Cortex of kidney (tissue), 1 donor: ENCODE results near the gene ZC2HC1B.
"Not testable (repeated sequence)": the region's sequence is repeated elsewhere in the genome, so short reads cannot be mapped to it uniquely, and the experiment has no call there.

ENCODE experiments used
- DNase-seq: peaks from one replicate; lab custom pipeline; 2025; lab: John Stamatoyannopoulos, UW

Gene ZC2HC1B

DNA sequence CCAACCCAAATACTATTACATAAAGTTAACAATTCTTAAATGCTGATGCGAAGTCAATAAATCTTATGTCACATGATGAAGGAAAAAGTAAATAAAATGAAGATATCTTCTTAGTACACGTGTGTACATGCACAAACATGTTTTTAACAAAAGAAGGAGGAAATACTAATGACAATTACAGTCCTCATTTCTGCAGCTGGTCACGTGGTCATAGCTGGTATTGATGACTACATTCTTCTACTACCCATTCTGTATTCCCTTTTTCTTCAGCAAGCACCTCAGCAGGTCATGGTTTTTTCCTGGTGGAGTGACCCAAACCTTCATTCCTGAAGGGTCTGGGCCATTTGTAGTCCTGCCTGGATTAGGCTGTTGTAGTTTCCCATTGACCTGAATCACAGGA, 4.5 kb downstream of the ZC2HC1B start:
- DNase-seq, result not testable (repeated sequence)

DNA sequence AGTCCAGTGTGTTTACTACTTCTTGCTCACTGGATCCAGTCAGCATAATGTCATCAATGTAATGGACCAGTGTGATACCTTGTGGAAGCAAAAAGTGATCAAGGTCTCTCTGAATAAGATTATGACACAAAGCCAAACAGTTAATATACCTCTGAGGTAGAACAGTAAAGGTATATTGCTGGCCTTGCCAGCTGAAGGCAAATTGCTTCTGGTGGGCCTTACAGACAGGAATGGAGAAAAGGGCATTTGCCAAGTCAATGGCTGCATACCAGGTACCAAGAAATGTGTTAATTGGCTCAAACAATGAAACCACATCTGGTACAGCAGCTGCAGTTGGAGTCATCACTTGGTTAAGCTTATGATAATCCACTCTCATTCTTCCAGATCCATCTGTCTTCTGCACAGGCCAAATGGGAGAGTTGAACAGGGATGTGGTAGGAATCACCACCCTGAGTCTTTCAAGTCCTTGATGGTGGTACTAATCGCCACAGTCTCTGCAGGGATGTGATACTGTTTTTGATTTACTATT, 7.0 kb downstream of the ZC2HC1B start:
- DNase-seq, result not testable (repeated sequence)

DNA sequence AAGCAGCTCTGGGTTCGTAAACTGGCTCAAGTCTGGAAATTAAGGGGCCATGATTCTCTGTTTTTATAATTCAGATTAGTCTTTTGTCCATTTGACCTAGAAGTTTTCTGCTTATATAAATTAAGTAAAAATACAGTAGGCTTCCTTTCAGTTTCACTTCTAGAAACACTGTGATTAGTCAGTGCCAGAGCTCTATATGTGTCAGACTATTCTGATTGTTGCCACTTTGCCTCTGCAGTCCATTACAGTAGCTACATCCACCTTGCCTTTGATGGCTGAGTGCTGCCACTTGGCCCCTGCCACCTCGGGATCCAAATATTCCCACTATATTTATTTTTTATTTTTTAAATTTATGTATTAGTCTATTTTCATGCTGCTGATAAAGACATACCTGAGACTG, 7.9 kb downstream of the ZC2HC1B start:
- DNase-seq, result no peak

DNA sequence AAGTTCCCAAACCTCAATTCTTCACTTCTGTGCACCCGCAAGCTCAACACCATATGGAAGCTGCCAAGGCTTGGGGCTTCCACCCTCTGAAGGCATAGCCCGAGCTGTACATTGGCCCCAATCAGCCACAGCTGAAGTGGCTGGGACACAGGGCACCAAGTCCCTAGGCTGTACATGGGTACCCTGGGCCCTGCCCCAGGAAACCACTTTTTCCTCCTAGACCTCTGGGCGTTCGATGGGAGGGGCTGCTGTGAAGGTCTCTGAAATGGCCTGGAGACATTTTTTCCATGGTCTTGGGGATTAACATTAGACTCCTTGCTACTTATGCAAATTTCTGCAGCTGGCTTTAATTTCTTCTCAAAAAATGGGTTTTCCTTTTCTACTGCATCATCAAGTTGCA, 9.3 kb downstream of the ZC2HC1B start:
- DNase-seq, result not testable (repeated sequence)

DNA sequence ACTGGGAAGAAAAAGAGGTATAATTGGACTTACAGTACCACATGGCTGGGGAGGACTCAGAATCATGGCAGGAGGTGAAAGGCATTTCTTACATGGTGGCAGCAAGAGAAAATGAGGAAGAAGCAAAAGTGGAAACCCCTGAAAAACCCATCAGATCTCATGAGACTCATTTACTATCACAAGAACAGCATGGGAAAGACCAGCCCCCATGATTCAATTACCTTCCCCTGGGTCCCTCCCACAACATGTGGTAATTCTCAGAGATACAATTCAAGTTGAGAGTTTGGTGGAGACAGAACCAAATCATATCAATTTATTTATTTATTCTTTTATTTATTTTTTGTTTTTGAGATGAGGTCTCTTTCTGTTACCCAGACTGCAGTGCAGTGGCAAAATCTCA, 10.2 kb downstream of the ZC2HC1B start:
- not testable (repeated sequence) for DNase-seq

DNA sequence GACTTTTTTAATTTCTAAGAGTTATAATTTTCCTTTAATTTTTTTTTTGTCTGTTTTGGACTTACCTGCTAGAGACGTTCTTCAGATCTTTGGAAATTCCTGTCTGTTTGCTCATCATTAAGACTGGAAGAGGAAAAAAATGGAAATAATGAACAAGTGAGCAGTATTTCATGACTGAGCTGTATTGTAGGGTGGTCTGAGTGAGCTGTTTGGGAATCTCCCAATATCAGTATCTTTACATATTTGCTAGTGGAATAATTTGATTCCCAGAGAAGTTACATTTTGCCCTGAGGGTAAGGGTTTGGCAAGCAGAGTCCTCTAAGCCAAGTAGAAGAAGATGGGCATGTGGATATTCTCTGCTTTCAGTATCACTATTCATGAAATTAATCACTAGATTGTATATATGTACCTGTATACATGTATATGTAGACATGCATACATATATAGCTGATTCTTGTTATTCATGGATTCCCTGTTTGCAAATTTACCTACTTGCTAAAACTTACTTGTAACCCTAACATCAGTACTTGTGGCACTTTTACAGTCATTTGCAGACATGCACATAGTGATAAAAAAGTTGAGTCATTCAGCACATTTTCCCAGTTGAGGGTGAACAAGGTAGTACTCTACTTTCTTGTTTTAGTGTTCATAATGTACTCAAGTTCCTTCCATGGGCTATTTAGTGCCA, 13.5 kb downstream of the ZC2HC1B start:
- no peak for DNase-seq

DNA sequence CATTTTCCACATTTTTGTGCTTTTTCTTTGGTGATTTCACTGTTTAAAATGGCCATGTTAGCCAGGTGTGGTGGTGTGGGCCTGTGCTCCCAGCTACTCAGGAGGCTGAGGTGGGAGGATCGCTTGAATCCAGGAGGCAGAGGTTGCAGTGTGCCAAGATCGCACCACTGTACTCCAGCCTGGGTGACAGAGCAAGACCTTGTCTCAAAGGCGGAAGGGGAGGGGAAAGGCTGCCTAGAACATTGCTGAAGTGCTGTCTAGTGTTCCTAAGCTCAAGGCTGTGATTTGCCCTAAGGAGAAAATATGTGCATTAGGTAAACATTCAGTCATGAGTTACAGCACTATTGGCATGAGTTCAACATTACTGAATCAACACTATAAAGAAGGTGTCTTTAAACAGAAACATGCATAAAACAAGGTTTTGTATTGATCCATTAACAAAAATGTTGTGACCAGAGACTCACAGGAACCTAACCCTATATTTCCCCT, 14.0 kb downstream of the ZC2HC1B start:
- no peak for DNase-seq

DNA sequence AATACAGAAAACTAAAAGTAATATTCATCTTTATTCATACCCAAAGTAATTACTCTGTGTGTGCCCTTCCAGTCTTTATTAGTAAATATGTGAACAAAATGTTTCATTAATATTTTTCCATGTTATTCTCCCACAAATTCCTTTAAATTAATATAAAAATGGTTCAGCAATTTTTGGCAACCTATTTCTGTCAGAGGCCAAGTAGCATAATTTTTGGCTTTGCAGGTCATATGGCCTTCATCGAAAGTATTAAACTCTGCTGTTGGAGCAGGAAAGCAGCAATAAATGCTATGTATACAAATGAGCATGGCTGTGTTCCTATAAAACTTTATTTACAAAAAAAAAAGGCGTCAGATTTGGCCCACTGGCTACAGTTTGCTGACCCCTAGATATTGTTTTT, 16.1 kb downstream of the ZC2HC1B start:
- no peak for DNase-seq

DNA sequence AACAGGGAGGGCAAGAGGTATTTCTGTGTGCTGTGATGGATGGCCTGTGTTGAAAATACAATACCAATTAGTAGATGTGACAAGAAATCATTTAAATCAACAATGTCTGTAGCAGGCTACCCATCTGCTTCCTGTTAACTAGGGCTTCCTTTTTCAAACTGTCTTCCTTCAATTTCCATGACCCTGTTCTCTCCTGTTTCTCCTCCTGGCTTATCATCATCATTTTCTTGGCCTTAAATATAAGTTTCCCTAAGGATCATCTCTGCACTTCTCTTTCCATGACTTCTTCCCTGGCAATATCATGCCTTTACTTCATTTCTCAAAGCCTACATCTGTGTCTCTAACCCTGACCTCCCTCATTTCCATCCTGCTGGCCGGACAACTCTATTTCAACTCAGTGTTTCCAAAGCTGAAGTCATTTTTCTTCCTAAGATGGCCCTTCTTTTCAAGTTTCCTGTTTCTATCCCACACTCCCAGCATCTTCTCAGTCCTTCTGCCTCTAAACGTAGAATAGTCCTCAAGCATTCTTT, 18.2 kb downstream of the ZC2HC1B start:
- no peak for DNase-seq

DNA sequence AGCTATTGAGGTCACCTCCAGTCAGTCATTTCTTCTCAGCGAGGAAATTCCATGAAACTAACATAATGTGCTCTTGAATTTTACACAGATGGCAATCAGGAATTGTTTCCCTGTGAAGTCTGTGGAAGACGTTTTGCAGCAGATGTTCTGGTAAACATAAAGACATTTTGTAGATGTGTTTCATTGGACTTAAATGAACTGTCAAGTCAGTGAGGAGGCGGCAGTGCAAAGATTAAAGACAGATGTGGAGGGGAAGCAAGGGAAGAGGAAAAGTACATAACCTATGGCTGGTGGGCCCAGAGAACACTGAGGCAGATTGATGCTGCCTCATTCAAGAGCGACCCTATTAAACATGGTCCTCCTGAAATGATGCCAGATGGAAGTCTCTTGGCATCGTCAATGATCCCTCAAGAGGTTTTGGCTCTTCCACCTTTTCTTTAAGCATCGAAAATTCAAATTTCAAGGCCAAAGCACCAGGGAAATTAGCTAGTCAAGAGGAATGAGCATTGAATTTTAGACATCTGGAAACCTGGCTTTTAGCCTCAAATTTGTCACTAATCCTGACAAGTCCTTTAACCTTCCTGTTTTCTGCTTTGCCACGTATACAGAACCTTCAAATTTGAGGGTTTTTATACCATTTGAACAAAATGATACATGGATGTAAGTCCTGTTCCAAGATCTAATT, 20.1 kb downstream of the ZC2HC1B start:
- no peak for DNase-seq

DNA sequence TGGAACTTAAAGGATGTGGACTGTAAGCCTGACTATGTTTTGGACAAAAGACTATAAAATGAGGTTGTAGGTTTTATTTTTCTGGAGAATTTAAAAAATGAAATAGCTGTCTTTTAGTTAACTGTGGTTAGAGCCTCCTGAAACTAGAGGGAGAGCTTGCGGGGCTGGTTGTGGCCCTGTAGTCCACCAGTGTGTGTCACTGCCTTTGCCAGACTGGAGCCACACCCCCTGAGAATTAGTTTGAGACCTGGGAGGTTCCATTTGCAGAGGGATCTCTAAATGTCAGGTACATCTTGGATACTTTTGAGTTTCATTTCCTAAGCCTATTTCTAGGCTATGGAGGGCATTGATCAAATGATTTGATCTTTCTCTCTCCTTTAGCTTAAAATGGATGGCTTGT, 20.8 kb downstream of the ZC2HC1B start:
- DNase-seq, result no peak

DNA sequence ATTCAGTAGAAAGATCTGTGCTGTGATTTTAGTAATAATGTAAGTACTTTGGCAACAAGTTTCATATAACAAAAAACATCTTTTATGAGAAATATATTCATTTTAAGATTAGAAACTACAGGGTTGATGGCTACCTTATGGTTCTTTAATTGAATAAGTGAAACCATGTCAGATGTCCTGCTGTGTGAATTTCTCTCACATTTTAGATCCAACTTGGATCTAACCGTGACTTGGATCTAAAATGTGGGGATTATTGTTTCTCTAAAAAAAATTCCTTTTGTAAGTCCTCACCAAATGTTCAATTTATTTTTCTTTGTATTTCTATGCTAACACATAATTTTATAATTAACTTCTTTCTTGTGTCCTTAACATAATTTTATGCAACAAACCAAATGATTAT, 30.4 kb downstream of the ZC2HC1B start:
- DNase-seq, result no peak

DNA sequence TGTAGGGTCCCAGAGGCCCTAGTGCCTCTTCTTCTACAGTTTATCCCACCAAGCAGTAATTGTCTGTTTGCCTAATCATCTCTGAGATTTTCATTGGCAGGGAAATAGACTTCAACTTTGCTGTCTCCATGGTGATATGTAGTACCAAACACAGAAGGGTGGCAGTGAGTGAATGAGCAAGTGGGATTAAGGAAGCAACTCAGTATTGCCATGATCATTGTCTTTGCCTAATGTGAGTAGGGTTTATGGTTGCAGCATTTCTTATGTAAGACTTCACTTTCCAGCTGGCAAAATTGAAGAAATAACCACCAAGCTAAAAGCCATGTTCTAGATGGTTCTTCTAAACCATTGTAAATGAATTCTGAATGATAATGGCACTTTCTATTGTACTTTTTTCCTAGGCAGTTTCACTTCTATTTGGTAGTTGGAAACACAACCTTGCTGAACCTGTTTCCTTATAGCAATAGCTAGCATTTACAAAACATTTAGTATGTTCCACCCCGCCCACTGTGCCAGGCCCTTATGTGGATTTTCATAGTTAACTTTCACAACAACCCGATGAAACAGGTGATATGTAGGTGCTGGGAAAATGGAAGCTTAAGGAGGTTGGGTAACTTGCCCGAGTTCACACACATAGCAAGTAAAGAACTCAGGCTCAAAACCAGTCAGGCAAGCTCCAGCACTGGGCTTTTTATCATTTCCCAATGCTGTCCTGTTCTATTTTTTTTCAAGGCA, 32.0 kb downstream of the ZC2HC1B start:
- DNase-seq, result no peak

DNA sequence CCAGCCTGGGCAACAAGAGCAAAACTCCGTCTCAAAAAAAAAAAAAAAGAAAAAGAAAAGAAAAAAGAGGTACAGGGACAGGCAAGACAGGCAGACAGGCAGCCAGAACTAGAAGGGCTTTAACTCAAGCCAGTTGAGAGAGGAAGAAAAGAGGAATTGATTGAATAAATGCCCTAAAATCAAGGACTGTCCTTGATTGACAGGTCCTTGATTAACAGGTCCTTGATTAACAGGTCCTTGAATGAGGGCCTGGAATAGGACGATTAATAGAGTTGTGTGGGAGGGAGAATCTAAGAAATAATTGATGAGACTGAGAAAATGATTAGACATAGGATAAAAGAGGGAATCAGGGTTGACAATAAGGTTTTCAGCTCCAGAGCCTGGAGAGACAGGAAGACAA, 36.1 kb downstream of the ZC2HC1B start:
- no peak for DNase-seq

DNA sequence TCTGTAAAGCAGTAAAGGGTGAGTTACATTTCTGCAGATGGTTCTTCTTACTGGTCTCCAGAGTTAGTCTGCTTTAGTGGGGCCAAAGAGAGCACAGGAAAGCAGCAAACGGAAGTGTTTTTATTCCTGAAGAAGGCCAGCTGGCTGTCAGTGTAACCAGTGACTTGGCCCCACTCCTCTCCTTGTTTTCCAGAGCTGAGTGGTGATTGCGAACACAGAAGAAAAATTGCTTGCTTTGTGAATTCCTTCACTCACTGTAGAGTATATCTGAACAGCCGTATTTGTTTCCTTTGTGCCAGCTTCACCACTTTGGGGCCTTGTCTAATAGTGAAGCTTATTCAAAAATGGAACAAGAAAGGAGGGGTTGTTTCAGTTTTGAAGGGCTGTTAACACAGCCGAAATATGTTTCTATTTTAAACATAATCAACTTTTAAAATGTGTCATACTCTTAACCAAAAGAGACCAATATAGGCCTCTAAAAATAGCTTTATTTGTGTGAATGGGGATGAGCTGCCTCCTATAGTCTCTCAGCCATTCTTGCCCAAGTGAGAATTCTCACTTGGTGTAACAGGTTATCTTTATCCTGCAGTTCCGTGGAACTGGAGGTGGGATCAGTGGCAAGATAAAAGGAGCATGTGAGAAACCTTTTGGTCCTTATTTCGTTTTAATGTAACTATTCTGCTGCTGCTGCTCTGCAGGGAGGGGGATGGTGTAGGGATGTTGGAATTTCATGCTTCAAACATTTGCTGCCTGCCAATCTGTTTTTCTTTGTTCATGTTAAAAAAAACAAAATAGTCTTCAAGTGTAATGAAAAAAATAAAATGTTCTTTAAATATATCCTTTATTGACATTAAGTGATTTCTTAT, 37.8 kb downstream of the ZC2HC1B start:
- DNase-seq, result no peak

DNA sequence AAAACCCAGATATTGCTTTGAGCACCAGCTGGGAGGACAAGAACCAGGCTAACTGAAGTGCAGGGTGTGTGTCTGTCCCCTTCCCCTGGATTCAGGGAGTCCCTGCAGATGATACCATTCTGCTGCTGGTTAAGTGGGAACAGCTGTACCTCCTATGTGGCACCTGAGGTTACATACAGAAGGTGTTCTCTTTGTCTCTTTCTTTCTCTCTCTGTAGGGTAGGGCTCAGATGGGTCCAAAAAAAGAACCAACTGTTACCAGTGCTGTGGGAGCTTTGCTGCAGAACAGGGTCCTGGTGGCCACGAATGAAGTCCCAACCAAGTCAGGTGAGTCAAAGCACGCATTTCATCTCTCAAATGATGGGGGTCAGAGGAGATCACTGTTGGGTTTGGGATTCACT, 38.6 kb downstream of the ZC2HC1B start:
- DNase-seq, result no peak

DNA sequence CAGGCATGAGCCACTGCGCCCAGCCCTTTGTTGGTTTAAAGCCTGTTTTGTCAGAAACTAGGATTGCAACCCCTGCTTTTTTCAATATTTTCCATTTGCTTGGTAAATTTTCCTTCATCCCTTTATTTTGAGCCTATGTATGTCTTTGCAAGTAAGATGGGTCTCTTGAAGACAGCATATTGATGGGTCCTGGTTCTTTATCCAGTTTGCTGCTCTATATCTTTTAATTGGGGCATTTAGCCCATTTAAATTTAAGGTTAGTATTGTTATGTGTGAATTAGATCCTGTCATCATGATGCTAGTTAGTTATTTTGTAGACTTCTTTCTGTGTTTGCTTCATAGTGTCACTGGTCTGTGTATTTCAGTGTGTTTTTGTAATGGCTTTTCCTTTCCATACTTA, 46.8 kb downstream of the ZC2HC1B start:
- DNase-seq, result no peak

DNA sequence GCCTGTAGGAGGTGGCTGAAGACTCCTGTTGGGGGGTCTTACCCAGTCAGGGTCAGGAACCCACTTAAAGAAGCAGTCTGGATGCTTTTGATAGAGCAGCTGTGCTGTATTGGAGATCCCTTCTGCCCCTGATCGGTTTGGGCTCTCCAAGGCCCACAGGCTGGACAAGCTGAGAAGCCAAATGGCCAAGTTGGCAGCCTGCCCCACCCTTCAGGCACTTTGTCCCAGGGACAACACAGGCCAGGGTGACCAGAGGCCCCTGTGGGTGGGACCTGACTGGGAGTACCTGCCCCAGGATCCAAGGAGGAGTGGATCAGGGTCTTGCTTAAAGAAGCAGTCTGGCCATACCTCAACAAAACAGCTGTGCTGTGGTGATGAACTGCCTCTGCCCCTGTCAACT, 48.4 kb downstream of the ZC2HC1B start:
- no peak for DNase-seq

DNA sequence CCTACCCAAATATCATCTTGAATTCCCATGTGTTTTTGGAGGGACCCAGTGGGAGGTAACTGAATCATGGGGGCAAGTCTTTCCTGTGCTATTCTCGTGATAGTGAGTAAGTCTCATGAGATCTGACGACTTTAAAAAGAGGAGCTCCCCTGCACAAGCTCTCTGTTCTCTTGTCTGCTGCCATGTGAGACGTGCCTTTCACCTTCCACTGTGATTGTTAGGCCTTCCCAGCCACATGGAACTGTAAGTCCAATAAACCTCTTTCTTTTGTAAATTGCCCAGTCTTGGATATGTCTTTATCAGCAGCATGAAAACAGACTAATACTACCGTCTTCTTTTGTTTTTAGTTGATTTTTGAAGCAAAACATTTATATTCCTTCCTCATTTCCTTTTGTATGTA, 52.8 kb downstream of the ZC2HC1B start:
- not testable (repeated sequence) for DNase-seq

DNA sequence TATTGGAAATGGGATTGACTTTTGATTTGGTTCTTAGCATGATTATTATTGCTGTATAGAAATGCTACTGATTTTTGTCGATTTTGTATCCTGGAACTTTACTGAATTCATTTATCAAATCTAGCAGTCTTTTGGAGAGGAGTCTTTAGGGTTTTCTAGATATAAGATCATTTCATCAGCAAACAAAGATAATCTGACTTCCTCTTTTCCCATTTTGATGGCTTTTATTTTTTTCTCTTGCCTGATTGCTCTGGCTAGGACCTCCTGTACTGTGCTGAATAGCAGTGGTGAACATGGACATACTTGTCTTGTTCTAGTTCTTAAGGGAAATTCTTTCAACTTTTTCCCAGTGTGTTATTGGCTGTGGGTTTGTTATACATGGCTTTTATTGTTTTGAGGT, 64.6 kb downstream of the ZC2HC1B start:
- DNase-seq, result no peak

DNA sequence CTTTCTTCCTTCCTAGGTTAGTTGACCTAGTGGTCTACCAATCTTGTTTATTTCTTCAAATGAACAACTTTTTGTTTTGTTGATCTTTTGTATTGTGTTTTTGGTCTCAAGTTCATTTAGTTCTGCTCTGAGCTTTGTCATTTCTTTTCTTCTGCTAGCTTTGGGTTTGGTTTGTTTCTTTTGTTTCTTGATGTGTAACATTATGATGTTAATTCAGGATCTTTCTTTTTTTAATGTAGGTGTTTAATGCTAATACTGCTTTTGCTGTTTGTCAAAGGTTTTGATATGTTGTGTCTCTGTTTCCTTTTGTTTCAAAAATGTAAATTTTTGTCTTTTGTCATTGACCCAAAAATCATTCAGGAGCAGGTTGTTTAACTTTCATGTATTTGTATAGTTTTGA, 65.7 kb downstream of the ZC2HC1B start:
- DNase-seq, result no peak

DNA sequence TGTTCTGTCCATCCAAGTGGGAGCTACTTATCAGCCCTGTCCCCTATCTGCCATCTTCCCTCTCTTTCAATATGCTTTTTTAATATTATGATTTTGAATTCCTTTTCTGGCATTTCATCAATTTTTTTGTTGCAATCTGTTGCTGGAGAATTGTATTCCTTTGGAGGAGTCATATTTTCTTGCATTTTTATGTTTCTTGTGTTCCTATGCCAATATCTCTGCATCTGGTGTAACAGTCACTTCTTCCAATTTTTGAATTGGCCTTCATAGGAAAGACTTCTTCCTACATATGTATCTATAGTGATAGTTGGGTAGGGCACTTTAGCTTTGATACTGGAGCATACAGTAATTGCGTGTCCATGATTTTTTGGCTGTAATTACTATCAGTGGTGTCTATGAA, 70.1 kb downstream of the ZC2HC1B start:
- DNase-seq, result no peak
